ENCODE results near the gene PREP.

- TF ChIP-seq, protein P1, sequence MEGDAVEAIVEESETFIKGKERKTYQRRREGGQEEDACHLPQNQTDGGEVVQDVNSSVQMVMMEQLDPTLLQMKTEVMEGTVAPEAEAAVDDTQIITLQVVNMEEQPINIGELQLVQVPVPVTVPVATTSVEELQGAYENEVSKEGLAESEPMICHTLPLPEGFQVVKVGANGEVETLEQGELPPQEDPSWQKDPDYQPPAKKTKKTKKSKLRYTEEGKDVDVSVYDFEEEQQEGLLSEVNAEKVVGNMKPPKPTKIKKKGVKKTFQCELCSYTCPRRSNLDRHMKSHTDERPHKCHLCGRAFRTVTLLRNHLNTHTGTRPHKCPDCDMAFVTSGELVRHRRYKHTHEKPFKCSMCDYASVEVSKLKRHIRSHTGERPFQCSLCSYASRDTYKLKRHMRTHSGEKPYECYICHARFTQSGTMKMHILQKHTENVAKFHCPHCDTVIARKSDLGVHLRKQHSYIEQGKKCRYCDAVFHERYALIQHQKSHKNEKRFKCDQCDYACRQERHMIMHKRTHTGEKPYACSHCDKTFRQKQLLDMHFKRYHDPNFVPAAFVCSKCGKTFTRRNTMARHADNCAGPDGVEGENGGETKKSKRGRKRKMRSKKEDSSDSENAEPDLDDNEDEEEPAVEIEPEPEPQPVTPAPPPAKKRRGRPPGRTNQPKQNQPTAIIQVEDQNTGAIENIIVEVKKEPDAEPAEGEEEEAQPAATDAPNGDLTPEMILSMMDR (IDR thresholded peaks at IDR 0.05) = no peak
- no peak for TF ChIP-seq POLR2A (IDR thresholded peaks at IDR 0.05)
Measured at GRCh38 chr6:105320765-105321164, 82.1 kb downstream of the PREP start.
